DOHH2 (cell line): Measurements from ENCODE around the gene GPR42.

Experiments used
- CTCF ChIP-seq: fragments of 200-600 bp; sonication (generic); IDR thresholded peaks from one replicate; pipeline ENCODE4 v1.5.1; 2014; ENCODE audit warnings: antibody characterized with exemption, mild to moderate bottlenecking, low read depth, low read length; ENCODE audit not compliant: poor library complexity, severe bottlenecking
- EZH2phosphoT487 ChIP-seq: fragments of 200-600 bp; sonication (generic); IDR thresholded peaks from 2 replicates; pipeline ENCODE4 v1.6.1; 2017; ENCODE audit warnings: borderline replicate concordance, mild to moderate bottlenecking, antibody characterized with exemption, low read length, moderate library complexity, mixed read lengths

- TF ChIP-seq CTCF (no peak), EZH2phosphoT487 (no peak)
Observed at GRCh38 chr19:35409191-35409590, 38.3 kb downstream of the GPR42 start.
